Activated effector memory CD4-positive, alpha-beta T cell treated with anti-CD3 and anti-CD28 coated beads, Interleukin-2, amount 50 U/mL, for 16 hours (primary cell): ENCODE measurements around the gene MRPL38.

Source experiments
- DNase-seq: peaks from one replicate; pipeline ENCODE4 v3.0.0-alpha.2; 2020

MRPL38 gene

GRCh38 chr17:75849724-75850123, 55.0 kb downstream of the MRPL38 start:
- peak; percentile 58 for DNase-seq

DNA sequence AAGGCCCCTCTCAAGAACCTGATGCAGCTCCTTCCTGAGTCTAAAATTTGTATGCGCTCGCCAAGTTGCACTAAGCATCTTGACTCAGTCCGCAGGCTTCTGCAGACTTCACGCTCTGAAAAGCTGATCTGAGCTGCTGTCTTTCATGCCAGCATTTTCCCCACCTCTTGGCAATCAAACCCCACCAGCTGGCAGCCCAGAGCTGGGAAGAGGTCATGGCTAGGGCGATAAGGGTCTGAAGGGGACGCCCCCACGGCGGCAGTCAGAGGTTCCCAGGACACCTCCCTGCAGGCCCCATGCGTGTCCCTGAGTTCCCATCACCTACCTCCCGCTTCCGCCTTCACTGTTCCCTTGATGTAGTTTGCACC, 55.4 kb downstream of the MRPL38 start:
- no peak for DNase-seq
